Iris pigment epithelial cell (primary cell): ENCODE data around the gene FUT8.

ENCODE experiments used
- DNase-seq: peaks from one replicate; pipeline ENCODE4 v3.0.0-alpha.2; 2011; ENCODE audit warnings: low read depth

Gene FUT8

DNA sequence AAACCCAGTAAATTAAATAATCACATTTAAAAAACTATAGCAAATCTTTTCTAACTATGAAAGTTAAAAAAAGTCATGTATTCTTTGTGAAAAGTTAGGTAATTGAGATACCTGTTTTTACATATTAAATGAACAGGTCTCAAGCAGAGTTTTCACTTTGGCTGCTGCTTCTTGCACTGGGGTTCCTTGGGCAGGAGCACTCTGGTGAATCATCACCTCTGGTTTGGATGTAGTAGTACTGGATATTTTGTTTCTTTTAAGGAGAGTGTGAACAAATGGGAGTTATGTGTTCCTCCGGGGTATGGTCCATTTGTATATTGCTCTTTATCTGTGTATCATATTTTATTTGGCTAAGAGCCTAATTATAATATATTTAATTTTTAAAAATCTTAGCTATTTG is 82.7 kb downstream of the FUT8 start:
- DNase-seq: peak; percentile 50

DNA sequence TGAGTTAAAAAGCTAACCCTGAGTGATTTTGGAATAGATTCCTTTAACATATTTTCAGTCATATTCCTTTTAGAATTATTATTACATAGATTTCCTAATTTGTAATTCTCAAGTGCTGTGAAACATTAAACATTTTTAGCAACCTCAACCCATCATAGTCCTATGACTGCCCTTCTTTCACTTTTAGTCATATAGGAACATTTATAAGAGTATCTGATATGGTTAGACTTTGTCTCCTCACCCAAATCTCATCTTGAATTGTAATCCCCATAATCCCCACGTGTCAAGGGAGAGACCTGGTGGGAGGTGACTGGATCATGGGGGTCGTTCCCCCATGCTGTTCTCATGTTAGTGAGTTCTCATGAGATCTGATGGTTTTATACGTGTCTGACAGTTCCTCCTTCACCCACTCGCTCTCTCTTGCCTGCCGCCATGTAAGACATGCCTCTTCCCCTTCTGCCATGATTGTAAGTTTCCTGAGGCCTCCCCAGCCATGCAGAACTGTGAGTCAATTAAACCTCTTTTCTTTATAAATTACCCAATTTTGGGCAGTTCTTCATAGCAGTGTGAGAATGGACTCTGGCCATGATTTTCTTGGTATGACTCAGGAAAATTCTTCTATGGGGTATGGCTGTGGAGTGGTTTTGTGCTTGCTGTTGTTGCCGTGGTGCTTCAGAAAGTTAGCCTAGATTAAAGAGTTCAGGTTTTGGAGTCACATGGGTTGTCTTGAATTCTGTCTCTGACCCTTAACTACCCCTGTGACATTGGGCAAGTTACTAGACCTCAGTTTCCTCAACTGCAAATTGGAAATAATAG is 83.9 kb downstream of the FUT8 start:
- peak; percentile 54 for DNase-seq

DNA sequence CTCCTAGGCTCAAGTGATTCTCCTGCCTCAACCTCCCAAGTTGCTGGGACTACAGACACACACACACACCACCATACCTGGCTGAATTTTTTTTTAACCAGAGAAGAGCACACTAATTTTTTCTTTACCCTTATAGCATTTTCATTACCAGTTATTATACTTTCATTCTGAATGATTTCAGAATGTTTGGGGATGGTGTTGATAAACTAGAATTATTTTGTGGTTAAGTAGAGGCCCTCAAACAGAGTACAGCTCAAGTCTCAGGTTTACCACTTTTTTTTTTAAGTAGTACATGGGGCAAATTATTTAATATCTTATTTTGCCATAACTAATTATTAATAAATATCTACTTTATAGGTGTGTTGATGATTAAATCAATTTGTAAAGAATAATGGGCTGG is 86.6 kb downstream of the FUT8 start:
- no peak for DNase-seq

DNA sequence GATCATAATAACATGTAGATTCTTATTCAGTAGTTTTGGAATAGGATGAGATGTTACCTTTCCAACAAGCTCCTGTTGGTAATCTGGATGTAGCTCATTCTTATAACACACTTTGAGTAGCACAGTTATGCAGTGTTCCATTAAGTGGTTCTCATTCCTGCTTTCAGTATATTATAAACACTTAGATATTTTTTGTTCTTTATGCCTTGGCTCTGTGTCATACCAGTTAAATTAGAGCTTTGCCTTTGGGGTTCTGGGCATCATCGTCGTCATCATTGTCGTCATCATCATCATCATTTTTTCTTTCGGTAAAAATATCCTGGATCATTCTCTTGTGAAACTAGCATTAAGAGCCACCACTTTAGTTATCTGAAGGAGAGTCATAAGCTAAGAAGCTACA is 87.5 kb downstream of the FUT8 start:
- DNase-seq: no peak

DNA sequence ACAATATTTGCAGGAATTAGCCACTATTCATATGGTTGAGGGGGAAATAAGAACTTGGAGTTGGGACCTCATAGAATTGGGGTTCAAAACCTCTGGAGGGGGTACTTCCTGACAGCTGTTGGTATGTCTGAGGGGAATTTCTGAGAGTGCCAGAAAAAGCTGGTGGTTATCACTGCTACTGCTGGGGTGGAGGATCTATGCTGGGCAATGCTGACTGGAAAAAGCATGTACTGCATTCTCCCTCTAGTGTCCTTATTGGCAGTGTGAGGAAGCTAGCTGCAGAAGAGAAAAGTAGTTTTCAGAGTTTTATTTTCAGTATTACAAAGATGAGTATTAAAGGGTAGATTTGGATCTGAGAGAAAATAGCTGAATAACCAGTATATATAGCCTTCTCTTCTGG is 88.8 kb downstream of the FUT8 start:
- no peak for DNase-seq

DNA sequence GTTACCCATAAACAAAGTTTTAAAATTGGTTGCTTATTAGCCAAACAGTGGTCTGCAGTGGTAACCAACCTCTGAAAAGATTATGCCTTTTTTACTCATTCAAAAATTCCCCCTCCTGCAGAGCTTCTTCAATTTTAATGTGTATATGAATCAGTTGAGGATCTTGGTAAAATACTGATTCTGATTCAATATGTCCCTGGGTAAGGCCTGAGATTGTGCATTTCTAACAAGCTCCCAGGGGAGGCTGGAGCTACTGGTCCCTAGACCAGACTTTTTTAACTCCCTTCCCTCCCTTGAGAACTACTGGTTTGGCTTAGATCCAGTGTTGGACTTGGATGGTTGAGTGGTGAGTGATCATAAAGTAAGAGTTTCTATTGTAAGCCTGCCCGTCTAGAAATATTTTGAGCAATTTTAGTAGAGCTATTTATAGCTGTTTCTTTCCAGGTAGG is 90.2 kb downstream of the FUT8 start:
- DNase-seq: peak; percentile 80

DNA sequence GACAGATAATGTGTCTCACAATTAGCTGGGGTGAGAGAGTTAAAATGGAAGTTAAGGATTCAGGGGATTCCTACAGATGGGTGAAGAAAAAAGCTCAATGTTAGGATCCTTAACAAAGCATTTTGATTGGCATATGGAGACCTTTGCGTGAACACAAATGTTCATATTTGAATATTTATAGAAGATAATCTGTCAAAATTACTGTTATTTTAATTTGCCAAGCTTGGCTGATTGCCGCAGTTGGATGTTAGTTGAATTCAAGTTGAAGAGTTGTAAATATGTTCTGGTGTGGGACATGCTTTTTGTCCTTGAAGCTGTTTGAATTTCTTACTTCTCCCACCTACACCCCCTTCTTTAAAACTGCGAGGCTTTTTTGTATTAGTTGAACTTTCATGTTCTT is 91.2 kb downstream of the FUT8 start:
- DNase-seq: no peak

DNA sequence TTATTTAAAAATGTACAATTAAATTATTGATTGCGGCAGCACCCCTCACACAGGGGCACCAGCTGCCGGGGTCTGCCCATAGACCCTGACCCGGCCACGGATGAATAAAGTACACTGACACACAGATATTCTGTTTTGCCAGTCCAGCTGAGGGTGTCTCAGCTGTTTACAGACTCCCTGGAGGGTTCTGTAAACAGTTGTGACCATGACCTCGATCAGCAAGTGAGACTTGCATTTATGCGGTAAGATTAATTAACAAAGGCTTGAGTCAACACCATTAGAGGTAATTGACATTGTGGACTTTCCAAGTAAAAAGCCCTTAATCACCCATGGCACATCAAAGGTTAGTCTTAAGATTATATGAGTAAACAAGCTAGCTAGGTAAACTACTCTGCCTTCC is 94.3 kb downstream of the FUT8 start:
- no peak for DNase-seq

DNA sequence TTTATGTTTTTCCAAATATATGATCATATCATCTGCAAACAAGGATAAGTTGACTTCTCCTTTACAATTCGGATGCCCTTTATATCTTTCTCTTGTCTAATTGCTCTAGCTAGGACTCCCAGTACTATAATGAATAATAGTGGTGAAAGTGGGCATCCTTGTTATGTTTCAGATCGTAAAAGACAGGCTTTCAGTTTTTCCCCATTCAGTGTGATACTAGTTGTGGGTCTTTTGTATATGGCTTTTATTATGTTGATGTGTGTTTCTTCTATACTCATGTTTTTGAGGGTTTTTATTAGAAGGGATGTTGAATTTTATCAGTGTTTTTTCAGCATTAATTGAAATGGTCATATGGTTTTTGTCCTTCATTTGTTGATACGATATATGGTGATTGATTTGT is 97.3 kb downstream of the FUT8 start:
- no peak for DNase-seq

DNA sequence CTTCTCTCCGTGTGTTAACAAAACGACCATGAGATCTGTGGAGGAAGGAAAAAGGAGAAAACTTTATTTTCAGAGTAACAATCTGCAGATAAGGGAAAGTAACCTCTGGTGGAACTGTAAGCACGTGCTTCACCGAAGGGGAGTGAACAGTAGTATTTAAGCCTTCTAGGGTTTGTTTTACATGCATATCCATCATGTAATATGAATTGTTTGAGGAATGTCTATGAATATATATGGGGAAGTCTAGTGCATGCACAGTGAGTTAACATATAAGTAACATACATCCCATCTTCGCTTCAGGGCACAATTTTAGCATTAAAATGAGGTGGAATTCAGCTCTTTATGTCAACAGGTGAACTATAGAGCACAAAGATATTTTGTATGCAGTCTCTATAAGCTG is 101.1 kb downstream of the FUT8 start:
- DNase-seq: no peak

DNA sequence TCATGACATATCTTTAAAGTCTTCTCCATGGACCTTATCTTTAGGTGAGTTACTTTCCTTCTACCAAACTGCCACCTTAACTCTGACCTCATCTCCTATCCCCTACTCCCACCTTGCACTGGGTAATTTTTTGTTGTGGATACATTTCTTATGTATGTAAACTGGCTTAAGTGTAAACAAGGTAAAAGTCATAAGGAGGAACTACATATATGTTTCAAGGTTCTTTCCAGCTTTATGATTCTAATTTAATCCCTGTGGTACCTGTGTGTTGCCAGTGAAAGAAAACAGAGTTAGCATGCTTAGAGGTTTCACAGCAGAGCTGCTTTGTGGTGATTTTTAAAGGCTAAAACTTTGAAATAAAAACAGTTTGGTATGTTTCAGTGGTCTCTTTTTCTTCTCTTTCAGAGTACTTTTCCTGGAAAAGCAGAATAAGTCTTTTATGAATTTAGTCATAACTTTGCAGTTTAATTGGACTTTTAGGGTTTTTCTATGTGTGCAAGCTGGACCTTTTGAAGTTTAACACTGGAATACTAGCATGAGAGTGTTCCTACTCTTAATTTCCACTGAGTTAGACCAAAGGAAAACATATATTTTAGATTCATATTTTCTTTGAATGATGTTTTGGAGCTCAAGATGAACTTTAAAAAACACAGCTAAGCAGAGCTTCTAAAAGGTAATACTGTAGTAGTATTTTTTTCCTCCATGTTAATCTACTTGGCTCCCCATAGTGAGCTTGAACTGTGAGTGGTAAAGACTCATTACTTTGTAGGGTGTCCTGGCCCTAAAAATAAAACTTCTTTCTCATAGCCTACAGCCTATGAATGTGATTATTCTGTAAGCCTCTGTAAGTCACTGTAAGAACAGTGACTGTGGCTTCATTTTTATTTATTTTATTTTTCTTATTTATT is 105.4 kb downstream of the FUT8 start:
- DNase-seq: no peak

DNA sequence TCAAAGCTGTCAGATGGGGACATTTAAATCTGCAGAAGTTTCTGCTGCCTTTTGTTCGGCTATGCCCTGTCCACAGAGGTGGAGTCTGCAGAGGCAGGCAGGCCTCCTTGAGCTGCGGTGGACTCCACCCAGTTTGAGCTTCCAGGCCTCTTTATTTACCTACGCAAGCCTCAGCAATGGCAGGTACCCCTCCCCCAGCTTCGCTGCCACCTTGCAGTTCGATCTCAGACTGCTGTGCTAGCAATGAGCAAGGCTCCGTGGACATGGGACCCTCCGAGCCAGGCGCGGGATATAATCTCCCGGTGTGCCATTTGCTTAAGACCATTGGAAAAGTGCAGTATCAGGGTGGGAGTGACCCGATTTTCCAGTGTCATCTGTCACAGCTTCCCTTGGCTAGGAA is 115.5 kb downstream of the FUT8 start:
- no peak for DNase-seq

DNA sequence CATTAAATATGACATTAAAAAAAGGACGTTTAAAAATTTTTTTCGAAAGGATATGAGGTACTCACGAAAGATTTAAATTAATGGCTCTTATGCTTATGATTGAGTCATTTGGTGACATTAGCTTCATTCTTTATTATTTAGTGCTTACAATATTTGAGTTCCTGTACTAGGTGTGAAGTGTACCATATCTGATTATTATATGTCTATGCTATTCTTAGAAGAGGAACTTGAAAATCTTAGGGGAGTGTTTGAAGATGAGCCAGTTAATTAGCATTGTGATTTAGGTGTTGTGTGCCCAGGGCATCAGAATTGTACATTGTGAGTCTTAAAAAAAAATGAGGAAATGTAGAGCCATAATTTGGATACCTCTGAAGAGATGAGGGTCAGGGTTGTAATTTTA is 118.6 kb downstream of the FUT8 start:
- no peak for DNase-seq

DNA sequence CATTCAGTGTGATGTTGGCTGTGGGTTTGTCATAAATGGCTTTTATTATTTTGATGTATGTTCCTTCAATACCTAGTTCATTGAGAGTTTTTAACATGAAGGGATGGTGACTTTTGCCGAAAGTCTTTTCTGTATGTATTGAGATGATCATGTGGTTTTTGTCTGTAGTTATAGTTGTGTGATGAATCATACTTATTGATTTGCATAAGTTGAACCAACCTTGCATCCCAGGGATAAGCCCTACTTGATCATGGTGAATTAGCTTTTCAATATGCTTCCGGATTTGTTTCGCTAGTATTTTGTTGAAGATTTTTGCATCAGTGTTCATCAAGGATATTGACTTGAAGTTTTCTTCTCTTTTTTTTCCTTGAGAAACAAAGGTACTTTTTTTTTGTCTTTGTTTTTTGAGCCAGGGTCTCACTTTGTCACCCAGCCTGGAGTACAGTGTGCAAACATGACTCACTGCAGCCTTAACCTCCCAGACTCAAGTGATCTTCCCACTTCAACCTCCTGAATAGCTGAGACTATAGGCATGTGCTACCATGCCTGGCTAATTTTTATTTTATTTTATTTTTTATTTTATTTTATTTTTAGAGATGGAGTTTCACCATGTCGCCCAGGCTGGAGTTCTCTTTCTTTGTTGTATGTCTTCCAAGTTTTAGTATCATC is 121.3 kb downstream of the FUT8 start:
- no peak for DNase-seq

DNA sequence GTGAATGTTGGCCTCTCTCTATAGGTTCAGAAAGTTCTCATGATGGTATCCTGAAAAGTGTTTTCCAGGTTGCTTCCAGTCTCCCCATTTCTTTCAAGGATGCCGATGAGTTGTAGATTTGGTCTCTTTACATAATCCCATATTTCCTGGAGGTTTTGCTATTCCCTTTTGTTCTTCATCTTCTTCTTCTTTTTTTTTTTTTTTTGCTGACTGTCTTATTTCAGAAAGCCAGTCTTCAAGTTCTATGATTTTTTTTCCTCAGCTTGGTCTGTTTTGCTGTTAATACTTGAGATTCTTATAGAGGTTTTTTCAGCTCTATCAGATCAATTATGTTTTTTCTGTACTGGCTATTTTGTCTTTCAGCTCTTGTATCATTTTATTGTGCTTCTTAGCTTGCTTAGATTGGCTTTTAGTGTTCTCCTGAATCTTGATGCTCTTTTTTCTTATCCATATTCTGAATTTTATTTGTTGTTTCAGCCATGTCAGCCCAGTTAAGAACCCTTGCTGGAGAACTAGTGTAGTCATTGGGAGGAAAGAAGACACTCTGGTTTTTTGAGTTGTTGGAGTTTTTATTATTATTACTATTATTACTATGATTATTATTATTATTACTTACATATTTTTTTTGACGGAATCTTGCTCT is 124.4 kb downstream of the FUT8 start:
- no peak for DNase-seq

DNA sequence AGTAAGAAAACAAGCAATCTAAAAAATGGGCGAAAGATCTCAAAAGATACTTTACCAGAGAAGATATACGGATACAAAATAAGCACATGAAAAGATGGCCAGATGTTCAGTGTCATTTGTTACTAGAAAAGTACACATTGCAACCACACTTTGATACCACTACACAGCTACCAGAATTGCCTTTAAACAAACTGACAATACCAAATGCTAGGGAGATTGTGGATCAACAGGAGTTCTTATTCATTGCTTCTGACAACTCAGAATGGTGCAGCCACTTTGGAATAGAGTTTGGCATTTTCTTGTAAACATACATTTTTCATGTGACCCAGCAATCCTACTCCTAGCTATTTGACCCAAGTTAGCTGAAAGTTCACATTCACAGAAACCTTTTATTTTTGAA is 136.3 kb downstream of the FUT8 start:
- DNase-seq: no peak

DNA sequence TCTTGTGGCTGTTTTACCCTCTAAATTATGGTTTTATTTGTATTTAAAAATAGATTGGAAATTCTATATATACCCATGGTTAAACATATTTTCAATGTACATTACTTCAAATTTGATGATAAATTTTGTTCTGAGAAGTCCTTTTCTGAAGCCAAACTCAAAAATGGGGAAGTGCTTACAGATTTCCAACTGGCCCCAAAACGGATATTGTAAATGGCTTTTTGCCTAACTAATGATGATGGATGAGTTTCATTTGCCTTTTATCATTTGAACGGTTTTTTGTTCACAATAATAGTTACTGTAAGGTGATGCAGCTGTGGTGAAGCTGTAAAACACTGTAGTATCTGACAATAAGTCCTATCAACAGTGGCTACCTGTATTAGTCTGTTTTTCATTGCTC is 136.9 kb downstream of the FUT8 start:
- no peak for DNase-seq

DNA sequence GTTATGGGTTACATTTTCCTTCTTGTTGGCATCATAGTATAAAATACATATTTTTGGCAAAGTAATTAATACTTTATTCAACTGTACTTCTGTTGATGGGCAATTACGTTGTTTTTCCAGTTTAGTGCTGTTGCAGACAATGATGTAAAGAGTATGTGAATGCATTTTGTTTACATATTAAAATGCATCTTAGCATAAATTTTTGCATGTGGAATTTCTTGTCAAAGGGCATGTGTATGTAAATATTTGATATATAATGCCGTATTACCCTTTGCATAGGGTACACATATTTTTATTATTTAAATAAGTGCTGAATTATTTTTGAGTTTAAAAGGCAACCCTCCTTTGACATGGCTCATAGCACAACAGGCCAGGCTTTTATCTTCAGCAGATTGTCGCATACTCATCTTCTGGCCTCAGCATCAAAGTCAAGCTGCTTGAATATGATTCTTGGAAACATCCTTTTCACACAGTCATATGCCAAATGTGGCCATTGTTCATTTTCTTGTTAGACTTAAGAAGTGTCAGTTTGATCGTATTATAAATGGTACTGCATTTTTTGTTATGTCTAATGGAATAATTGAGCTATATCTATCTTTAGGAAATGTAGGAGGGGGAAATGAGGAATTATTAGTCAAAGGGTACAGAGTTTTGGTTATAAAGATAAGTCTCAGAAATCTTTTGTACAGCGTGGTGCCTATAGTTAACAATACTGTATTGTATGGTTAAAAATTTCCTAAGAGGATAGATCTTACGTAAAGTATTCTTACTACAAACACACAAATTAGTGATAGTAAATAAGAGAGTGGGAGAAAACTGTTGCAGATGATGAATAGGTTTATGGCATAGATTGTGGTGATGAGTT is 138.5 kb downstream of the FUT8 start:
- no peak for DNase-seq

DNA sequence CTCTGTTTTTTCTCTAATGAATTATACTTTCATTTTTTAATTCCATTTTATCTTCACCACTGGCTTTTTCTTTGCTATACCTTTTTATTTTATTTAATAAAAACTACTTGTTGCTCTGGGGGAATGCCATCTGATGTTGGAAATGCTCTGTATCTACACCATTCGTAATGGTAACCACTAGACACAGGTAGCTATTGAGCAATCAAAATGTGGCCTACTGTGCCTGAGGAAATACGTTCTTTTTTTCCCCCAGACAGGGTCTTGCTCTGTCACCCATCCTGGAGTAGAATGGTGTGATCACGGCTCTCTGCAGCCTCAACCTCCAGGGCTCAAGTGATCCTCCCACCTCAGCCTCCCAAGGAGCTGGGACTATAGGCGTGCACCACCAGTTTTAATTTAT is 140.2 kb downstream of the FUT8 start:
- no peak for DNase-seq

DNA sequence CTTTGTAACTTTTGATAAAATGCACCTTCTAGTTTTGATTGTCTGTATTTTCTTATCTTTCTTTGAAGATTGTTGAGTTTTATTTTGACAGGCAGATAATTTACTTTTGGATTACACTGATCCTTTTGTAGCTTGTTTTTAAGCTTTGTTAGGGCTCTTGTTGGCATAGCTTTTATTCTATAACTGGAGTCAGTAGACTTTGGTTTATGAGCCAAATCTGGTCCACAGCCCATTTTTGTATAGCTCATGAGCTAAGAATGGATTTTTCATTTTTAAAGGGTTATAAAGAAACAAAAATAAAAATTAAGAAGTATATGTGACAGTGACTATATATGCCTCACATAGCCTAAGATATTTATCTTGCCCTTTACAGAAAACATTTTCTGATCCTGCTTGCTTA is 142.3 kb downstream of the FUT8 start:
- no peak for DNase-seq

DNA sequence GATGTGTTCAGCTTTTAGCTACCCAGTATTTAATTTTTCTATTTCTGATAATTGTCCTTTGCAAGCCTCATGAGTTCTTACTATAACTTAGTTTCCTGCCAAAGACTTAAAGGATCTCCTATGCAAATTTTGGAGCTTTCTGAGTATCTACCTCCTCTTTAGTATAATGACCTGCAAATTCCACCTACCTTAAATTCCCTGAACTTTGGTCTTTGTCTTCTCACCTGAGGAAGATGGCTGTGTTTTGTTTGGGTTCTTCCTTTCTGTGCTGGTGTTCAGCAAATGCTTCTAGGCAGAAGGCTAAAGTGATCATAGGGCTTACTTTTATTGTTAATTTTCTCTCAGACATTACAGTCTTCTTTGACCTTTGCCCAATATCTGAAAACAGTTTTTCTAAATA is 142.8 kb downstream of the FUT8 start:
- DNase-seq: no peak
